ENCODE measurements around the gene RCVRN. TPM values are rescaled to one million over a fixed set of nuclear protein-coding genes. Genes with fewer than 3 reads are reported as not detected.

RCVRN gene
- total and polyA plus RNA-seq, 2 of the 4 experiments (the other 2 are of a cell fraction), result not detected

DNA sequence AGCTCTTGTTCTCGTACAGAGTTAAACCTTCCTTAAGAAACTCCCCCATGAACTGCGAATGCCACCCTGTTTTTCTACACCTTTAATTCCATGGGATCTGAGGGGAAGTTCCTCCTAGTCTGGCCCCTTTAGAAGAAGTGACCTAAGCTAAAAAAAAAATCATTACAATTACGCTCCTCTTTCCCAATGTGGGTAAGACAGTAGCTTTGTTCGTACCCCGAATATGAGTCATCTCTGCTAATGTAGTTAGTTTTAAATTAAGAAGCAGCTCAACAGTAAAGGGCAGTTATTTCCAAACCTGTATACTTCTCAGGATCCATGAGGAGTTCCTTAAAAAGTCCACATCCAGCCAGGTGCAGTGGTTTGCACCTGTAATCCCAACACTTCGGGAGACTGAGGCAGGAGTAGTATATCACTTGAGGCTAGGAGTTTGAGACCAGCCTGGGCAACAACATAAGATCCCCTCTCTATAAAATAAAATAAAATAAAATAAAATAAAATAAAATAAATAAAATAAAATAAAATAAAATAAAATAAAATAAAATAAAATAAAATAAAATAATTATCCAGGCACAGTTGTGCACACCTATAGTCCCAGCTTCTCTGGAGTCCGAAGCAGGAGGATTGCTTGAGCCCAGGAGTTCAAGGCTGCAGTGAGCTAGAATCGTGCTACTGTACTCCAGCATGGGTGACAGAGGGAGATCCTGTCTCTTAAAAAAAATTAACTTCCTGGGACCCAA, 26.1 kb downstream of the RCVRN start:
- POLR2A ChIA-PET (ENCODE audit: unreplicated experiment), result interaction anchor here (0.6 to 0.9 kb wide), 2 partner anchors 21 to 120 kb away, joined by 3 to 5 read pairs; no protein-coding TSS in a partner anchor
- Histone ChIP-seq H3K9me3 (ENCODE audit: control insufficient read depth, insufficient read depth, low read length) (peaks cover 5% of the 10 kb centered on the region), H3K4me1 (ENCODE audit: control insufficient read depth, insufficient read depth, low read length) (no peaks in the 10 kb centered on the region; the same call in 1 of the 2 replicates), H2AK9ac (replicated peaks; ENCODE audit: low read depth, low read length, poor library complexity) (no peak overlapping the region), H2AFZ (replicated peaks; ENCODE audit: low read length, poor library complexity) (no peak overlapping the region), H2BK15ac (ENCODE audit: low read depth, low read length) (no peak overlapping the region), H3K36me3 (ENCODE audit: control insufficient read depth, insufficient read depth, low read length) (no peaks in the 10 kb centered on the region), H3K23ac (ENCODE audit: low read depth, low read length) (no peak overlapping the region), H4K5ac (ENCODE audit: low read depth, low read length) (no peak overlapping the region), H3K9me1 (ENCODE audit: insufficient read depth, low read length) (no peaks in the 10 kb centered on the region), H3K4ac (ENCODE audit: low read depth, low read length) (no peak overlapping the region), H3K14ac (replicated peaks; ENCODE audit: low read depth, low read length) (no peak overlapping the region), H3K4me3 (ENCODE audit: insufficient read depth, low read depth, low read length) (no peak overlapping the region), H2BK120ac (ENCODE audit: low read depth, low read length) (no peak overlapping the region), H4K20me1 (ENCODE audit: insufficient read depth, low read length) (no peaks in the 10 kb centered on the region), H4K91ac (ENCODE audit: insufficient read depth, low read depth, low read length) (no peak overlapping the region), H2BK20ac (ENCODE audit: low read depth, low read length) (no peak overlapping the region), H3K4me2 (ENCODE audit: low read depth, low read length) (no peak overlapping the region), H2BK5ac (ENCODE audit: low read depth, low read length, poor library complexity, severe bottlenecking) (no peak overlapping the region), H4K8ac (ENCODE audit: low read depth in 2 of 2, low read length in 2 of 2) (no peak overlapping the region), H3K79me1 (ENCODE audit: low read depth in 1 of 2, low read length in 2 of 2) (no peaks in the 10 kb centered on the region), H3K56ac (ENCODE audit: extremely low read depth, insufficient read depth, low read length) (no peak overlapping the region), H2AK5ac (ENCODE audit: low read depth, low read length) (no peak overlapping the region), H3K27me3 (ENCODE audit: control insufficient read depth, insufficient read depth, low read length) (no peaks in the 10 kb centered on the region), H3K9ac (ENCODE audit: low read depth, low read length) (no peak overlapping the region), H3K27ac (ENCODE audit: insufficient read depth, low read length) (no peak overlapping the region), H3K18ac (ENCODE audit: low read depth, low read length) (no peak overlapping the region)
- DNase-seq, result peak; percentile 12
- intact Hi-C loops (cut with micrococcal nuclease), result loop anchor here (1.0 kb wide), 1 partner anchor 21 kb away; no protein-coding TSS in a partner anchor
- in situ Hi-C loops (cut with MboI; ENCODE audit: low sequenced_read_pairs), result no loop called here
- ATAC-seq (ENCODE audit: low read depth), result no peak
- dilution Hi-C loops (cut with HindIII; ENCODE audit: low sequenced_read_pairs, unreplicated experiment), result no loop called here
- no TSS peak for BruUV-seq (replicated peaks)
- no CpG with 5 or more reads among the region's 8 CpGs for WGBS, 2 experiments (ENCODE audit: extremely low coverage in 2 of 2, insufficient read length in 1 of 2)
- CTCF ChIA-PET, result interaction anchor here (0.6 to 1.3 kb wide), 4 partner anchors 11 to 130 kb away, joined by 3 to 5 read pairs (median 4); no protein-coding TSS in a partner anchor
- TF ChIP-seq CEBPB (IDR thresholded peaks at IDR 0.05; ENCODE audit: low read depth, low read length) (no peak), BHLHE40 (IDR thresholded peaks at IDR 0.05; ENCODE audit: low read depth, low read length) (no peak), RAD21 (IDR thresholded peaks at IDR 0.05; ENCODE audit: low read length) (no peak), ELK1 (IDR thresholded peaks at IDR 0.05; ENCODE audit: borderline replicate concordance, low read depth, low read length) (no peak), NFE2L2 (IDR thresholded peaks at IDR 0.05; ENCODE audit: low read depth, low read length) (no peak), CTCF (conservative IDR thresholded peaks at IDR 0.05; ENCODE audit: low read depth, low read length) (no peak), RFX5 (IDR thresholded peaks at IDR 0.05; ENCODE audit: low read depth, low read length) (no peak), RCOR1 (IDR thresholded peaks at IDR 0.05; ENCODE audit: insufficient replicate concordance, low read length) (no peak), MXI1 (IDR thresholded peaks at IDR 0.05; ENCODE audit: borderline replicate concordance, low read depth, low read length) (no peak), FOS (IDR thresholded peaks at IDR 0.05; ENCODE audit: low read depth, low read length) (no peak), POLR2A (IDR thresholded peaks at IDR 0.05; ENCODE audit: low read depth, low read length) (no peak), CHD1 (IDR thresholded peaks at IDR 0.05; ENCODE audit: low read depth, low read length) (no peak), SMC3 (IDR thresholded peaks at IDR 0.05; ENCODE audit: low read depth, low read length) (no peak), MAFK (IDR thresholded peaks at IDR 0.05; ENCODE audit: low read depth, low read length) (no peak)
- TF ChIP-seq, protein P1, sequence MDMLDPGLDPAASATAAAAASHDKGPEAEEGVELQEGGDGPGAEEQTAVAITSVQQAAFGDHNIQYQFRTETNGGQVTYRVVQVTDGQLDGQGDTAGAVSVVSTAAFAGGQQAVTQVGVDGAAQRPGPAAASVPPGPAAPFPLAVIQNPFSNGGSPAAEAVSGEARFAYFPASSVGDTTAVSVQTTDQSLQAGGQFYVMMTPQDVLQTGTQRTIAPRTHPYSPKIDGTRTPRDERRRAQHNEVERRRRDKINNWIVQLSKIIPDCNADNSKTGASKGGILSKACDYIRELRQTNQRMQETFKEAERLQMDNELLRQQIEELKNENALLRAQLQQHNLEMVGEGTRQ (IDR thresholded peaks at IDR 0.05; ENCODE audit: low read depth, low read length), result no peak

All from IMR-90 (cell line).